ENCODE data around the gene FBXO45. TPM values are rescaled to one million over a fixed set of nuclear protein-coding genes. Genes with fewer than 3 reads are reported as not detected.
A peak's percentile ranks its signal among the peaks of the same experiment; 100 is the strongest.
"Not testable (repeated sequence)": the region's sequence is repeated elsewhere in the genome, so short reads cannot be mapped to it uniquely, and the experiment has no call there.

Gene FBXO45
- total RNA-seq, 1 donor from 2014 or later = 15.6 TPM

GRCh38 chr3:196608693-196609092 lies 40.2 kb downstream of the FBXO45 start:
- Mint-ChIP-seq H3K27me3 (ENCODE audit: unreplicated experiment) (no peaks in the 10 kb centered on the region), H3K36me3 (ENCODE audit: unreplicated experiment) (no peaks in the 10 kb centered on the region), H3K9me3 (ENCODE audit: unreplicated experiment) (no peaks in the 10 kb centered on the region), H3K27ac (ENCODE audit: unreplicated experiment) (no peak overlapping the region), H3K4me1 (ENCODE audit: low read depth, unreplicated experiment) (no peaks in the 10 kb centered on the region), H3K4me3 (ENCODE audit: unreplicated experiment) (no peak overlapping the region)
- TF ChIP-seq CTCF (IDR thresholded peaks at IDR 0.05; ENCODE audit: partially characterized antibody, unreplicated experiment) = no peak
- DNase-seq = no peak

GRCh38 chr3:196609343-196609775 lies 40.9 kb downstream of the FBXO45 start:
- H3K4me1 Mint-ChIP-seq (ENCODE audit: low read depth, unreplicated experiment) = no peaks in the 10 kb centered on the region
- H3K4me3 Mint-ChIP-seq (ENCODE audit: unreplicated experiment) = no peak overlapping the region
- no peaks in the 10 kb centered on the region for H3K27me3 Mint-ChIP-seq (ENCODE audit: unreplicated experiment)
- no peak overlapping the region for H3K27ac Mint-ChIP-seq (ENCODE audit: unreplicated experiment)
- peak; percentile 95 for DNase-seq
- H3K36me3 Mint-ChIP-seq (ENCODE audit: unreplicated experiment) = no peaks in the 10 kb centered on the region
- H3K9me3 Mint-ChIP-seq (ENCODE audit: unreplicated experiment) = no peaks in the 10 kb centered on the region
- peak; percentile 87 for TF ChIP-seq CTCF (IDR thresholded peaks at IDR 0.05; ENCODE audit: partially characterized antibody, unreplicated experiment)

- no peak for DNase-seq
Measured at GRCh38 chr3:196609805-196610515, 41.5 kb downstream of the FBXO45 start.

GRCh38 chr3:196611761-196612483 lies 43.5 kb downstream of the FBXO45 start:
- H3K4me3 Mint-ChIP-seq (ENCODE audit: unreplicated experiment) = no peak overlapping the region
- no peak for TF ChIP-seq CTCF (IDR thresholded peaks at IDR 0.05; ENCODE audit: partially characterized antibody, unreplicated experiment)
- H3K36me3 Mint-ChIP-seq (ENCODE audit: unreplicated experiment) = no peaks in the 10 kb centered on the region
- no peaks in the 10 kb centered on the region for H3K27me3 Mint-ChIP-seq (ENCODE audit: unreplicated experiment)
- no peak overlapping the region for H3K27ac Mint-ChIP-seq (ENCODE audit: unreplicated experiment)
- DNase-seq = no peak
- no peaks in the 10 kb centered on the region for H3K4me1 Mint-ChIP-seq (ENCODE audit: low read depth, unreplicated experiment)
- H3K9me3 Mint-ChIP-seq (ENCODE audit: unreplicated experiment) = no peaks in the 10 kb centered on the region

More at GRCh38 chr3:196609805-196610515, 41.5 kb downstream of the FBXO45 start:
- no peak for TF ChIP-seq CTCF (IDR thresholded peaks at IDR 0.05; ENCODE audit: partially characterized antibody, unreplicated experiment)
- no peaks in the 10 kb centered on the region for H3K4me1 Mint-ChIP-seq (ENCODE audit: low read depth, unreplicated experiment)
- H3K27me3 Mint-ChIP-seq (ENCODE audit: unreplicated experiment) = no peaks in the 10 kb centered on the region
- no peak overlapping the region for H3K4me3 Mint-ChIP-seq (ENCODE audit: unreplicated experiment)
- H3K9me3 Mint-ChIP-seq (ENCODE audit: unreplicated experiment) = no peaks in the 10 kb centered on the region
- H3K36me3 Mint-ChIP-seq (ENCODE audit: unreplicated experiment) = no peaks in the 10 kb centered on the region
- no peak overlapping the region for H3K27ac Mint-ChIP-seq (ENCODE audit: unreplicated experiment)

- not testable (repeated sequence) for H3K27ac Mint-ChIP-seq (ENCODE audit: unreplicated experiment); H3K4me1 Mint-ChIP-seq (ENCODE audit: low read depth, unreplicated experiment); H3K4me3 Mint-ChIP-seq (ENCODE audit: unreplicated experiment); H3K9me3 Mint-ChIP-seq (ENCODE audit: unreplicated experiment); DNase-seq; H3K36me3 Mint-ChIP-seq (ENCODE audit: unreplicated experiment); H3K27me3 Mint-ChIP-seq (ENCODE audit: unreplicated experiment)
Measured at GRCh38 chr3:196615234-196615633, 46.8 kb downstream of the FBXO45 start.
